ENCODE results near the gene ANKS1B. TPM values are rescaled to one million over a fixed set of nuclear protein-coding genes. Genes with fewer than 3 reads are reported as not detected.

ANKS1B gene
- total and polyA plus RNA-seq, 11 donors: 0.62 to 5.8 (median 1.8) TPM

DNA sequence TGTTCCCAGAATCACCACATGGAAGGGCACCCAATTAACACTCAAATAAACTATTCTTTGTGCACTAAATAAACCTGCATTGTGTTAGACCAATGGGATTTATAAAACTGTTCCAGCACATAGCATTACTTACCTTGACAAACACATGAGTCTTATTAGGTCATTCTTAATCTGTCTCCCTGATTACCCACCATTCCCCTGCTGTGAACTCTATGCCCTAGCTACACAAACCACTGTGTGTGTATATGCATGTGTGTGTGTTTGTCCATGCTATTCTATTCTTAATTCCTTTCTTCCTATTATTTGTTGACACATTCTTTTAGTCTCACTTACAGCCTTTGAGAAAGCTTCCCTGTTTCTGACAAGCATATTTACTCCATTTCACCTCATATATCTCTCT is 640.8 kb downstream of the ANKS1B start:
- Histone ChIP-seq H3K27me3 (no peaks in the 10 kb centered on the region), H3K27ac (no peak overlapping the region), H3K4me1 (no peaks in the 10 kb centered on the region), H3K36me3 (no peaks in the 10 kb centered on the region), H3K9me3 (no peaks in the 10 kb centered on the region), H3K4me3 (no peak overlapping the region)
- TF ChIP-seq POLR2A (IDR thresholded peaks at IDR 0.05): no peak
- TF ChIP-seq, protein P1, sequence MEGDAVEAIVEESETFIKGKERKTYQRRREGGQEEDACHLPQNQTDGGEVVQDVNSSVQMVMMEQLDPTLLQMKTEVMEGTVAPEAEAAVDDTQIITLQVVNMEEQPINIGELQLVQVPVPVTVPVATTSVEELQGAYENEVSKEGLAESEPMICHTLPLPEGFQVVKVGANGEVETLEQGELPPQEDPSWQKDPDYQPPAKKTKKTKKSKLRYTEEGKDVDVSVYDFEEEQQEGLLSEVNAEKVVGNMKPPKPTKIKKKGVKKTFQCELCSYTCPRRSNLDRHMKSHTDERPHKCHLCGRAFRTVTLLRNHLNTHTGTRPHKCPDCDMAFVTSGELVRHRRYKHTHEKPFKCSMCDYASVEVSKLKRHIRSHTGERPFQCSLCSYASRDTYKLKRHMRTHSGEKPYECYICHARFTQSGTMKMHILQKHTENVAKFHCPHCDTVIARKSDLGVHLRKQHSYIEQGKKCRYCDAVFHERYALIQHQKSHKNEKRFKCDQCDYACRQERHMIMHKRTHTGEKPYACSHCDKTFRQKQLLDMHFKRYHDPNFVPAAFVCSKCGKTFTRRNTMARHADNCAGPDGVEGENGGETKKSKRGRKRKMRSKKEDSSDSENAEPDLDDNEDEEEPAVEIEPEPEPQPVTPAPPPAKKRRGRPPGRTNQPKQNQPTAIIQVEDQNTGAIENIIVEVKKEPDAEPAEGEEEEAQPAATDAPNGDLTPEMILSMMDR (IDR thresholded peaks at IDR 0.05): no peak
- DNase-seq (no peak), ATAC-seq (no peak)
- intact Hi-C loops (cut with DNase I): no loop called here

DNA sequence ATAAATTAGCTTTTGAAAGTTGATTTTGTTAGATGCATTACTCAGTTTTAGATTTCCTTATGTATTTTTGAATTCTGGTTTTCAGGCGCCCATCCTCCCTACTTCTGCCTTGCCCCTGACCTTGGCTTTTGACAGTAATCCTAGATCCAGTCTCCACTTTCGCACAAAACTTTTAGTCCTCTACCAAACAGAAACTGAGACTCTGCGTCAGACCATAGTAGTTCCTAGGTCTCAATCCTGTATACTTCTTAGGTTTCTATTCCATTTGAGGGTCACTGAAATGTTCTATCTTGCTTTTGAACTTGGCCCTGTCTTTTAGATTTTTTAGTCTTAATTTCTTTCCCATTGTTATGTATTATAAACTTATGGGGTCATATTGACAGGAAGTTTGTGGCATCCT is 645.1 kb downstream of the ANKS1B start:
- no peaks in the 10 kb centered on the region for H3K4me1 ChIP-seq

DNA sequence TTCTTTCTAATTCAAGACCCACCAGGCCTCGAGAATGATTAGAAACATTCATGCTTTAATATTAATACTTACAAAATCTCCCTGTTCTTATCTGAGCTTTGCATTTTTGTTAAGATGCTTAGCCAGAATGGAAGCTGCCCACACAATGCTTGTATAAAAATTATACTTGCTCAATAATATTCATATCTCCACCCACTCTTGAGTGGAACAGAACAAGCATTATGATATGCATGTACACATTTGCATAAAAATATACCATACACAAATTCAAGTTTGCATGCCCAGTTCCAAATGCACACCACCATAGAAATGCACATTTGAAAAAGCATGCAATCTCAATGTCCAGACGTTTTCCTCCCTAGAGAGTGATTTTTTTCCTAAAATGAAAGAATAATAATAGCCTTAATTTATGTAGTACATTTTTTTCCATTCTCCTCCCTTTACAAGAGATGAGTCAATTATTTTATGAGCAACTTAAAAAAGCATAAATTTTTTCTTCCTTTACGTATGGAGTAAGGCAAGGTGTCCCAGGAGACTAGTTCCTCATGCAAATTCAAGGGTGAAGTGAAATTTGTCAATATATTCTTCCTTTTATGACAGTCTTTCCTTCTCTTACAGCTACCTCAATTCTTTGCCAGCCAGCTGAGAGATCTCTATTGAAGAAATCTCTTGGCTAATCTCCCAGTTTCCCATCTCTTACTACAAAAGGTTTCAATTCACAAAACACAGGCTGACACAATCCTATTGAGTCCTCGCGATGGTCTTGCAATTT is 650.3 kb downstream of the ANKS1B start:
- H3K36me3 ChIP-seq: no peaks in the 10 kb centered on the region
- no peaks in the 10 kb centered on the region for H3K27me3 ChIP-seq
- no peak overlapping the region for H3K27ac ChIP-seq
- 41 to 57% (median 46%) methylated on average over 5 of the region's 5 CpGs for WGBS, 4 donors
- H3K4me1 ChIP-seq: no peaks in the 10 kb centered on the region
- intact Hi-C loops (cut with DNase I): no loop called here
- H3K4me3 ChIP-seq: no peak overlapping the region
- TF ChIP-seq, protein P1 (IDR thresholded peaks at IDR 0.05): no peak
- TF ChIP-seq POLR2A (IDR thresholded peaks at IDR 0.05): no peak
- DNase-seq (no peak), ATAC-seq (no peak)
- H3K9me3 ChIP-seq: peaks cover 0 to 5% (median 0%) of the 10 kb centered on the region in 12 donors

More for the DNA sequence above, 645.1 kb downstream of the ANKS1B start:
- intact Hi-C loops (cut with DNase I): no loop called here
- H3K36me3 ChIP-seq: no peaks in the 10 kb centered on the region
- no peak for DNase-seq
- no peak overlapping the region for H3K27ac ChIP-seq
- ATAC-seq: no peak
- no peak for TF ChIP-seq POLR2A (IDR thresholded peaks at IDR 0.05)
- TF ChIP-seq, protein P1 (IDR thresholded peaks at IDR 0.05): no peak
- 84 to 93% (median 91%) methylated on average over 3 of the region's 3 CpGs for WGBS, 4 donors
- no peaks in the 10 kb centered on the region for H3K27me3 ChIP-seq
- H3K4me3 ChIP-seq: no peak overlapping the region
- no peaks in the 10 kb centered on the region for H3K9me3 ChIP-seq

DNA sequence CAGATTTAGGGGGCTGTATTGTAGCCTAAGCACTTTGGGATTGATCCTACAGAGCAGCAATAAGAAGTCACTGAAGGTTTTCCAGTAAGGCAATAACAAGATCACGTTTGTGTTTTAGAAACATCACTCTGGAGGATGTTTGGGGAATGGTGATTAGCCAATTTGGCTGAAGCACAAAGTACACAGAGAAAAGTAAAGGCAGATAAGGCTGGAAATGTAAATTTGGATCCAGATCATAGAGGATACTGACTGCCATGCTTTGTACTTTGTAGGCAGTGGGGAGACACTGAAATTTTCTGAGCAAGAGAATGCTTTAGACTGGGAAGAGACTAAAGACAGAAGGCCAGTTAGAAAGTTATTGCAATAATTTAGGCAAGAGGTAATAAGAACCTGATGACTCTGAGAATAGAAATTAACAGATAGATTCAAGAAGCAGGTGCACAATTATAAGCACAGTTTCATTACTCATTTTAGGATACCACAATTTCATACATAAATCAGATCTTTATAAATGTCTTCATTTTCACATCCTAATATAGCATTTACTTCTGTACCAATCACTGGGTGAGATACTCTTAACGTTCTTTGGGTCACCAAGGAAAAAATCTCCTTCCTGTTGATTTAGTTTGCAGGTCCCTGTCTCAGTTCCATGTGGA is 651.7 kb downstream of the ANKS1B start:
- Histone ChIP-seq H3K4me1 (no peaks in the 10 kb centered on the region), H3K27me3 (no peaks in the 10 kb centered on the region), H3K27ac (no peak overlapping the region), H3K4me3 (no peak overlapping the region), H3K36me3 (no peaks in the 10 kb centered on the region), H3K9me3 (peaks cover 0 to 15% (median 0%) of the 10 kb centered on the region in 12 donors)
- 21 to 36% (median 29%) methylated on average over 2 of the region's 2 CpGs for WGBS, 4 donors
- TF ChIP-seq, protein P1 (IDR thresholded peaks at IDR 0.05): no peak
- TF ChIP-seq POLR2A (IDR thresholded peaks at IDR 0.05): no peak
- ATAC-seq (no peak), DNase-seq (no peak)
- intact Hi-C loops (cut with DNase I): no loop called here
